Peyer's patch (tissue), 4 donors: ENCODE data around the gene NUP153. TPM values are rescaled to one million over a fixed set of nuclear protein-coding genes. Genes with fewer than 3 reads are reported as not detected.
"Not testable (repeated sequence)": the region's sequence is repeated elsewhere in the genome, so short reads cannot be mapped to it uniquely, and the experiment has no call there.

Experiments used
- DNase-seq, 3 donors: peaks; one replicate each; pipeline ENCODE4 v3.0.0-alpha.2; 2017 to 2019
- H3K27ac ChIP-seq, 4 donors: fragments of 200-600 bp; sonication (generic); one replicate each; pipeline ENCODE4 v1.5.1; 2016 to 2019
- H3K27me3 ChIP-seq, 2 donors: fragments of 200-600 bp; sonication (generic); one replicate each; pipeline ENCODE4 v1.5.1; 2019
- H3K36me3 ChIP-seq, 3 donors: fragments of 200-600 bp; sonication (generic); one replicate each; pipeline ENCODE4 v1.5.1; 2016 to 2019
- H3K4me1 ChIP-seq, 4 donors: fragments of 200-600 bp; sonication (generic); one replicate each; pipeline ENCODE4 v1.5.1; 2016 to 2019
- H3K4me3 ChIP-seq, 4 donors: fragments of 200-600 bp; sonication (generic); 1 replicate in 3 of 4; 2 replicates in 1 of 4; pipeline ENCODE4 v1.5.1; 2016 to 2019; ENCODE audit warnings: mild to moderate bottlenecking in 1 of 4
- H3K9me3 ChIP-seq, 4 donors: fragments of 200-600 bp; sonication (generic); one replicate each; pipeline ENCODE4 v1.5.1; 2016 to 2019; ENCODE audit warnings: mild to moderate bottlenecking in 1 of 4
- CTCF ChIP-seq, 6 experiments: fragments of 450-650 bp in 4 of 6; fragments of 200-600 bp in 2 of 6; sonication (generic) in 1 of 6; IDR thresholded peaks; one replicate each; pipeline ENCODE4 v1.5.1; 2017 to 2019; ENCODE audit warnings: antibody characterized with exemption in 6 of 6, mild to moderate bottlenecking in 3 of 6, moderate library complexity in 1 of 6
- POLR2A ChIP-seq, 2 donors: fragments of 450-650 bp; IDR thresholded peaks; one replicate each; pipeline ENCODE4 v1.5.1; 2017; ENCODE audit warnings: antibody characterized with exemption in 2 of 2, mild to moderate bottlenecking in 2 of 2, moderate library complexity in 2 of 2
- total RNA-seq, 4 donors: library from RNA; depleted of rRNA; stranded (reverse); fragments of >200 nt; gene quantifications; one replicate each; pipeline ENCODE4 v1.1.0, GENCODE V29; 2016

NUP153 gene
- total RNA-seq, 4 donors from 2014 or later, result 21.5 to 47.0 (median 26.8) TPM

GRCh38 chr6:17585766-17586490 lies 120.8 kb downstream of the NUP153 start:
- no peak for TF ChIP-seq POLR2A (IDR thresholded peaks at IDR 0.05)
- peak in 3 of 6 experiments; percentile 73 to 81 (median 73) for TF ChIP-seq CTCF (IDR thresholded peaks at IDR 0.05)
- no peak overlapping the region for H3K4me3 ChIP-seq
- peak in 1 of 3 donors; percentile 65 for DNase-seq
- no peaks in the 10 kb centered on the region for H3K9me3 ChIP-seq
- no peak overlapping the region for H3K27ac ChIP-seq
- H3K27me3 ChIP-seq, result no peaks in the 10 kb centered on the region
- peaks cover 0 to 7% (median 0%) of the 10 kb centered on the region in 4 donors for H3K4me1 ChIP-seq
- no peaks in the 10 kb centered on the region for H3K36me3 ChIP-seq

- DNase-seq, result no peak
- TF ChIP-seq POLR2A (IDR thresholded peaks at IDR 0.05) (no peak), CTCF (IDR thresholded peaks at IDR 0.05) (peak; percentile 38 to 93 (median 82))
- H3K4me3 ChIP-seq, result no peak overlapping the region
- H3K4me1 ChIP-seq, result peaks cover 0 to 7% (median 0%) of the 10 kb centered on the region in 4 donors
- no peaks in the 10 kb centered on the region for H3K36me3 ChIP-seq
- no peaks in the 10 kb centered on the region for H3K9me3 ChIP-seq
- H3K27me3 ChIP-seq, result no peaks in the 10 kb centered on the region
- H3K27ac ChIP-seq, result peak overlapping the region in 3 of 4 donors; percentile 1 to 51 (median 7)
Observed at GRCh38 chr6:17584241-17584803, 122.4 kb downstream of the NUP153 start.

- no peak overlapping the region for H3K4me3 ChIP-seq
- peak overlapping the region in 3 of 4 donors; percentile 1 to 51 (median 7) for H3K27ac ChIP-seq
- peaks cover 0 to 7% (median 0%) of the 10 kb centered on the region in 4 donors for H3K4me1 ChIP-seq
- TF ChIP-seq CTCF (IDR thresholded peaks at IDR 0.05) (no peak), POLR2A (IDR thresholded peaks at IDR 0.05) (no peak)
- H3K9me3 ChIP-seq, result no peaks in the 10 kb centered on the region
- no peaks in the 10 kb centered on the region for H3K27me3 ChIP-seq
- no peaks in the 10 kb centered on the region for H3K36me3 ChIP-seq
- no peak for DNase-seq
Observed at GRCh38 chr6:17583811-17584210, 122.9 kb downstream of the NUP153 start.

GRCh38 chr6:17581282-17581681 lies 125.4 kb downstream of the NUP153 start:
- not testable (repeated sequence) for H3K27me3 ChIP-seq, H3K36me3 ChIP-seq, DNase-seq, H3K4me1 ChIP-seq, H3K9me3 ChIP-seq, H3K4me3 ChIP-seq, H3K27ac ChIP-seq

- Histone ChIP-seq H3K27ac (peak overlapping the region in 2 of 4 donors; percentile 3 to 18), H3K27me3 (no peaks in the 10 kb centered on the region), H3K4me3 (peak overlapping the region; percentile 32 to 61 (median 50)), H3K4me1 (no peaks in the 10 kb centered on the region), H3K36me3 (no peaks in the 10 kb centered on the region), H3K9me3 (no peaks in the 10 kb centered on the region)
- TF ChIP-seq CTCF (IDR thresholded peaks at IDR 0.05), result no peak
- no peak for TF ChIP-seq POLR2A (IDR thresholded peaks at IDR 0.05)
- peak in 1 of 3 donors; percentile 55 for DNase-seq
Observed at GRCh38 chr6:17580518-17581048, 126.1 kb downstream of the NUP153 start.

GRCh38 chr6:17577059-17577458 lies 129.7 kb downstream of the NUP153 start:
- TF ChIP-seq CTCF (IDR thresholded peaks at IDR 0.05), result no peak
- no peak for TF ChIP-seq POLR2A (IDR thresholded peaks at IDR 0.05)
- H3K4me1 ChIP-seq, result no peaks in the 10 kb centered on the region
- H3K27ac ChIP-seq, result no peak overlapping the region
- no peaks in the 10 kb centered on the region for H3K27me3 ChIP-seq
- no peak overlapping the region for H3K4me3 ChIP-seq
- H3K9me3 ChIP-seq, result no peaks in the 10 kb centered on the region
- no peaks in the 10 kb centered on the region for H3K36me3 ChIP-seq
- no peak for DNase-seq
